ENCODE data around the gene CCDC170. TPM values are rescaled to one million over a fixed set of nuclear protein-coding genes. Genes with fewer than 3 reads are reported as not detected.

The CCDC170 gene
- total and polyA plus RNA-seq, 5 experiments from 2014 or later = 0.09 TPM; not detected in 4

DNA sequence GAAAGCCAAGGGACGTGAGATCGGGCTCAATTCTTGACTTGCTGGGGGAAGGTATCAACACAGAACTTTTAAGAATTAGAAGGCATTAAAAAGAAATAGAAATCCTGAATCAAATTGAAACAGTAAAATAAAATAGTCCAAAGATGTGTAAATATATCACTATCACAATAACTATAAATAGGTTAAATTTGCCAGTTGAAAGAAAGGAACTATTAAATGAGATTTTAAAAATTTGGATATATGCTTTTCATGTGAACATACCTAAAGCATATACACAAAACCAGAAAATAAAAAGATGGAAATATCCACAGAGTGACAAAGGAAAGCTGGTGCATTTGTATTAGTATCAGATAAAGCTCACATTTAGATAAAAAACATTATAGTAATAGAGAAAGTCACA lies 161.3 kb downstream of the CCDC170 start:
- ATAC-seq (no peak), DNase-seq (no peak)
- Mint-ChIP-seq H3K4me3 (no peak overlapping the region), H3K9me3 (peaks cover 3 to 29% (median 13%) of the 10 kb centered on the region in 9 donors), H3K27me3 (peaks cover 3 to 20% (median 7%) of the 10 kb centered on the region in 5 donors), H3K27ac (no peak overlapping the region), H3K36me3 (peaks cover 0 to 16% (median 0%) of the 10 kb centered on the region in 3 donors), H3K4me1 (no peaks in the 10 kb centered on the region)
- POLR2A ChIA-PET = no interaction called here

DNA sequence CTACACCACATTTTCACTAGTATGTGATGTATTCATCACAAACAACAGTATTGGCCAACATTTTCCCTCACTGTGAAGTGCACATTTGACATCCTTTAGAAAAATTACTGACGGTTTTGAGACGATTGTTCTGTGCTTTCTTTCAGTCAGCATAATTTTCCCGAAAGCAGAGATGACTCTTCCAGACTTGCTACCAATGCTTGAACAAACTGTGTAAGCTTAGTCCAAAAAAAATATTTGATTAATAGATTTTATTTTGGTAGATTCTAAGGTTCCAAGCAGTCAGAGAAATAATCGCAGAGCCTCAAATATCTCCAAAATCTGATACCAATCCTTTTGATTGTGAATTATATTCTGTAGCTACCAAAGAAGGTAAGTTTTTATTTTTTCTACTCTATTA lies 162.6 kb downstream of the CCDC170 start:
- POLR2A ChIA-PET = no interaction called here
- Mint-ChIP-seq H3K4me3 (no peak overlapping the region), H3K27ac (no peak overlapping the region), H3K27me3 (peaks cover 2 to 14% (median 4%) of the 10 kb centered on the region in 5 donors), H3K4me1 (no peaks in the 10 kb centered on the region), H3K9me3 (peaks cover 3 to 29% (median 13%) of the 10 kb centered on the region in 9 donors), H3K36me3 (peaks cover 0 to 16% (median 0%) of the 10 kb centered on the region in 3 donors)
- no peak for DNase-seq
- no peak for ATAC-seq

DNA sequence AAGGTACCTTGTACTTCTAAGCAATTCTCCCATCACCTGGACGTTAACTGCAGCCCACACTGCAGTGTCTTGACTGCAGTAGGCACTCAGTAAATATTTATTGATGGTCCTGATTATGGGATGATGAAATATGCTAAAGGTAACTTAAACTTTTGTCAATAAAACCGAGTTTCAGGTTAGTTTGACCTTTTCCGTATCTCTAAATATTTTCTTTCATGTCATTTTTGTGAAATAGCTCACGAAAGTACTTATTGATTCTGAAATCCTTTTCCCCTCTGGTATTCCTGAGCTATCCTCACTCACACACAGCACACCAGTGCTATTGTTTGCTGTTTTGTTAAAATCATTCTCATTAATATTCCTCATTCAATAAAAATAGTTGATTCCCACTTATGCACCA lies 164.3 kb downstream of the CCDC170 start:
- Mint-ChIP-seq H3K27ac (peak overlapping the region in 1 of 10 donors; percentile 35), H3K4me1 (no peaks in the 10 kb centered on the region), H3K9me3 (peaks cover 3 to 29% (median 13%) of the 10 kb centered on the region in 9 donors), H3K4me3 (no peak overlapping the region), H3K36me3 (peaks cover 0 to 16% (median 0%) of the 10 kb centered on the region in 3 donors), H3K27me3 (peaks cover 0 to 8% (median 6%) of the 10 kb centered on the region in 5 donors)
- DNase-seq = no peak
- no peak for ATAC-seq
- POLR2A ChIA-PET = no interaction called here

DNA sequence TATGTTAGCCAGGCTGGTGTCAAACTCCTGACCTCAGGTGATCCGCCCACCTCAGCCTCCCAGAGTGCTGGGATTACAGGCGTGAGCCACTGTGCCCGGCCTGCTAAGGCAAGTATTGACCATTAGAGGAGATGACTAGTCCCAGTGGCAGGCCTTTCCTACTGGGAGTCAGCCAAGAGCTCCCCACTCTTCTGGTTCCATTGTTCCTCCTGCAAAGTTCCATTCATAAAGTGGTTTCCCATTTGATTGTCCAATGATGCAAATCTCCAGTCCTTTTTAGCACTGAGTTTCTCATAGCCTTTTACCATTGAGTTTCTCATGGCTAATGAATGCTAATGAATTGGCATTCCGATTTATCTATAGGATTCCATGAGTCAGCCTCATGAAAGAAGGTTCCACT lies 165.4 kb downstream of the CCDC170 start:
- no peak overlapping the region for H3K27ac Mint-ChIP-seq
- H3K9me3 Mint-ChIP-seq = peaks cover 3 to 27% (median 11%) of the 10 kb centered on the region in 9 donors
- H3K27me3 Mint-ChIP-seq = peaks cover 0 to 11% (median 6%) of the 10 kb centered on the region in 5 donors
- POLR2A ChIA-PET = no interaction called here
- peaks cover 0 to 14% (median 0%) of the 10 kb centered on the region in 3 donors for H3K36me3 Mint-ChIP-seq
- H3K4me3 Mint-ChIP-seq = no peak overlapping the region
- ATAC-seq (no peak), DNase-seq (no peak)
- H3K4me1 Mint-ChIP-seq = no peaks in the 10 kb centered on the region

DNA sequence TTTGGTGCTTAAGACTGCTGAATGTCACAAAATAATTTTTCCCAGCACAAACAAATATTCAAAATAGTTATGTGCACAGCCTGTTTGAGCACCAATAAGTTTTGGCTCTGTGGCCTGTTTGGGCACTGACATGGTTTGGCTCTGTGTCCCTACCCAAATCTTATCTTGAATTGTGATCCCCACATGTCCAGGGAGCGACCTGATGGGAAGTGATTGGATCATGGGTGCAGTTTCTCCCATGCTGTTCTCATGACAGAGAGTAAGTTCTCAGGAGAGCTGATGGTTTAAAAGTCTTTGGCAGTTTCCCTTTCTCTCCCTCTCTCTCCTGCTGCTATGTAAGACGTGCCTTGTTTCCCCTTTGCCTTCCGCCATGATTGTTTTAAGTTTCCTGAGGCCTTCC lies 167.7 kb downstream of the CCDC170 start:
- Mint-ChIP-seq H3K9me3 (peaks cover 0 to 4% (median 0%) of the 10 kb centered on the region in 9 donors), H3K27me3 (peaks cover 0 to 10% (median 2%) of the 10 kb centered on the region in 5 donors), H3K36me3 (no peaks in the 10 kb centered on the region), H3K4me3 (no peak overlapping the region), H3K27ac (no peak overlapping the region), H3K4me1 (no peaks in the 10 kb centered on the region)
- POLR2A ChIA-PET = no interaction called here
- no peak for ATAC-seq
- no peak for DNase-seq

DNA sequence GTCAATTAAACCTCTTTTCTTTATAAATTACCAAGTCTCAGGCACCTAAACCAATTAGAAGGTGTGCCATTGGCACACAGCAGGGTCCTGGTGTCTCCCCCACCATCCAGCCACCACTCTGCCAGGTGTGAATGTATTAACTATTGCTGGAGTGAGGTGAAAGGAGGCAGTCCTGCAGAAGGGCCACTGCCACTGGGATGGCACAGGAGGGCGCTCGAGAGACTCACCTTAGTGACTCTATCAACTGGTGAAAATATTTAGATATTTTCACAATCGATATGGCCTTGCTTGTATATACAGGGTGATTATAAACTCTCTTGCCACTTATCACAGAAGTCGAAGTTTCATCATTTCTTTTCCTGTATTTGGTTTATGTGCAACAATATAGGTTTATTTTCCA lies 168.1 kb downstream of the CCDC170 start:
- POLR2A ChIA-PET = no interaction called here
- no peaks in the 10 kb centered on the region for H3K9me3 Mint-ChIP-seq
- no peak for ATAC-seq

DNA sequence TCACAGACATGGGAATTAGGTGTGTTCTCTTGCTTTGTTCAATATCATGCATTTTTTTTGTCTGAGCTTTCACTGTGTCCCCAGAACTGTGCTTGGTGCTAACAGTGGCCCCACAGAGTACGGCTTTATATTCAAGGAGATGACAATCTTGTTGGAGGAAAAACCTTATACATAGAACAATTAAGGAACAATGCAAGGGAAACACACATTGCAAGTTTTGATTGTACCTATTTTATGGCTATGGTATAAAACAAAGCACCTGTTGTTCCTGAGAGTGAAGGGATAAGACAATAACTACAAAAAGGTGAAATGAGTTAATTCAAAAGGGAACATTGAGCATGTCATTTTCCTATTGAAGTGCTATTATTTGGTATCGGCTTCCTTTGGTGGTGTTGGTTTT lies 169.7 kb downstream of the CCDC170 start:
- H3K36me3 Mint-ChIP-seq = no peaks in the 10 kb centered on the region
- no peak for DNase-seq

More for the DNA sequence above, 168.1 kb downstream of the CCDC170 start:
- peaks cover 0 to 10% (median 2%) of the 10 kb centered on the region in 5 donors for H3K27me3 Mint-ChIP-seq
- H3K36me3 Mint-ChIP-seq = no peaks in the 10 kb centered on the region
- no peak overlapping the region for H3K4me3 Mint-ChIP-seq
- DNase-seq = no peak
- no peaks in the 10 kb centered on the region for H3K4me1 Mint-ChIP-seq
- no peak overlapping the region for H3K27ac Mint-ChIP-seq

DNA sequence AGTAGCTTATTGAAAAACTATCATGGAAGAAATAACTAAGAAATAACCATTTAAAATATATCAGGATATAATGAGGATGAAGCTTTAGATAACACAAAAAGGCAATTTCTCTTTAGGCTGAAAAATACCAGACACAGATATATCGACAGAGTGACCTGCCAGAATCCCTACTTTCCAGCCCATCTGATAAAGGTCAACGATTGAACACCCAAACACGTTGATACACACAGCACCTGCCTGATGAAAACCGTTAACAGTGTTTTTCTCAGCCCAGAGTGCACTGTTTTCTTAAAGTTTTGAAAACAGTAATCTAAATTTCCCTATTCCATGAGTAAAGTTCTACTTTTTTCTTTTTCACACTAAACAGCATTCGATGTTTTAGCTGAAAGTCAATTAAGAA lies 170.6 kb downstream of the CCDC170 start:
- POLR2A ChIA-PET = no interaction called here
- H3K27me3 Mint-ChIP-seq = peaks cover 0 to 22% (median 6%) of the 10 kb centered on the region in 5 donors
- no peak for ATAC-seq
- no peaks in the 10 kb centered on the region for H3K36me3 Mint-ChIP-seq
- H3K9me3 Mint-ChIP-seq = no peaks in the 10 kb centered on the region
- H3K27ac Mint-ChIP-seq = no peak overlapping the region
- no peak for DNase-seq
- no peak overlapping the region for H3K4me3 Mint-ChIP-seq
- no peaks in the 10 kb centered on the region for H3K4me1 Mint-ChIP-seq

More for the DNA sequence above, 169.7 kb downstream of the CCDC170 start:
- POLR2A ChIA-PET = no interaction called here
- Mint-ChIP-seq H3K9me3 (no peaks in the 10 kb centered on the region), H3K4me3 (no peak overlapping the region), H3K27me3 (peaks cover 0 to 18% (median 4%) of the 10 kb centered on the region in 5 donors), H3K4me1 (no peaks in the 10 kb centered on the region), H3K27ac (no peak overlapping the region)
- ATAC-seq = no peak

DNA sequence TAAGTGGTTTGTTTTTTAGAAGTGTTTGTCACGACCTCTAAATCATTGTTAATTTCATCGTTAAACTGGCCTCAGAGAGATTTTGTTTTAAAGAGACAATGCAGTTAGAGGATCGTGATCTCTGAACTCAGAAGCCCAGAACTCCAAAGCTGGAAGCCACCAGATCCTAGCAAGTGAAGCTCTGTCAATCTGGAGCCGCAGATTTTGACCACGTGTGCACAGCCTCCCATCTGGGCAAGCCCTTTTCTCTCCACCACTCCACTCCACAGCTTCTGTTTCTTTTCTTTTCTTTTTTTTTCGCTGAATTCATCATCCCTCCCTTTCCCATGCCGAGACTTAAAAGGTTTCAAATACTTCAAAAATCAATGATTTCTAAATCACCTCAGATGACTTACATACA lies 171.5 kb downstream of the CCDC170 start:
- H3K36me3 Mint-ChIP-seq = no peaks in the 10 kb centered on the region
- no peaks in the 10 kb centered on the region for H3K9me3 Mint-ChIP-seq
- DNase-seq (no peak), ATAC-seq (no peak)
- POLR2A ChIA-PET = no interaction called here
- no peaks in the 10 kb centered on the region for H3K4me1 Mint-ChIP-seq
- peaks cover 0 to 19% (median 8%) of the 10 kb centered on the region in 5 donors for H3K27me3 Mint-ChIP-seq
- no peak overlapping the region for H3K27ac Mint-ChIP-seq
- no peak overlapping the region for H3K4me3 Mint-ChIP-seq

DNA sequence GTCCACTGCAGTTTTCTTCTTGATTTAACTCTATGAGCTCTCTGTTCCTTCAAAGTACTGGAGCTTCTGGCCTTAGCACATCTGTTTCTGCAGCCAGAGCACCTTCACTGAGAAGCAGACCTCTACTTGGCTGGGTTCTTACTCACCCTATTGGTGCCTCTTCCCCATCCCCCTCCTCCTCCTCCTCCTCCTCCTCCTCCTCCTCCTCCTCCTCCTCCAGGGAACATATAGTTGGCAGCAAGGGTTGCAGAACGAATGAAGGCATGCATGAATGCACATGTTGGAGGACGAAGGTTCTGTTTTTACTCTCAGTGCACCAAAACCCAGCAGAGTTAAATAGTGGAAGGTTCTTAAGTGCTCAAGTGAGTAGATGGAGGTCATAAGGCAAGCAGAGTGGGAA lies 172.7 kb downstream of the CCDC170 start:
- peaks cover 0 to 23% (median 8%) of the 10 kb centered on the region in 5 donors for H3K27me3 Mint-ChIP-seq
- H3K9me3 Mint-ChIP-seq = no peaks in the 10 kb centered on the region
- DNase-seq = no peak
- POLR2A ChIA-PET = no interaction called here
- H3K27ac Mint-ChIP-seq = no peak overlapping the region
- no peak overlapping the region for H3K4me3 Mint-ChIP-seq
- no peaks in the 10 kb centered on the region for H3K4me1 Mint-ChIP-seq
- no peak for ATAC-seq
- no peaks in the 10 kb centered on the region for H3K36me3 Mint-ChIP-seq

DNA sequence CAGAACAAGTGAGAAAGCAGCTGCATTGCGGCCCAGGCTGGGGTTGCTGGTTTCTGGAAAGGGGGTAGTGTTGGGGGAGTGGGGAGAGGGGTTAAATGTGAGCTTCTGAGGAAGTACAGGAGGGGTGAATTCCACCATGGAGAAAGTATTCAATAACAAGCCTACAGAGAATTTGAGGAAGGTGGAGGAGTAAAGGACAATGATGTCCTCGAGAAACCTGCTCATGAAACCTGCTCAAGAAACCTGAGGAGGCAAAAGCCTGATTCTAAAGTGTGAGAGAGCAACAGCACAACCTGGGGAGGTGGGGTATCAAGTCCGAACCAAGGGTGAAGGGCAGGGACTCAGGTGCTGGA lies 175.4 kb downstream of the CCDC170 start:
- POLR2A ChIA-PET = no interaction called here
- H3K4me1 Mint-ChIP-seq = no peaks in the 10 kb centered on the region
- DNase-seq (no peak), ATAC-seq (no peak)
- H3K9me3 Mint-ChIP-seq = no peaks in the 10 kb centered on the region
- H3K27ac Mint-ChIP-seq = no peak overlapping the region
- no peak overlapping the region for H3K4me3 Mint-ChIP-seq
- H3K27me3 Mint-ChIP-seq = peaks cover 0 to 20% (median 3%) of the 10 kb centered on the region in 5 donors
- H3K36me3 Mint-ChIP-seq = no peaks in the 10 kb centered on the region

DNA sequence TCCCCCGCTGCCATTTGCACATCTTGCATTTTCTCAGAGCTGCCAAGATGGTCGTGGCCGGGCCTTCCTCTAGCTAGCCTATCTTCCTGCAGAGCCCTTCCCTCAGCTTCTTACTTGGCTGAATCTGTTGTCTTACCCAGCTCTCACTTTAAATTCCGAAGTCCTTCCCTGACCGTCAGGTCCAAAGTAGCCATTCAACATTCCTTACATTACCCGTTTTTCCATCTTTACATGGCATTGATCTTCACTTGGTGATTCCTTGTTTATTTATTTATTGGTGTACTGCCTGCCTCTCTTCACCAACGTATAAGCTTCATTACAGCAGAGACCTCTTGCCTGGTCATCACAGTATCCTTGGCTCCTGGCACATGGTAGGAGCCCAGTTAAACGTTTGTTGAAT lies 176.3 kb downstream of the CCDC170 start:
- Mint-ChIP-seq H3K9me3 (no peaks in the 10 kb centered on the region), H3K27me3 (peaks cover 0 to 20% (median 3%) of the 10 kb centered on the region in 5 donors), H3K4me1 (no peaks in the 10 kb centered on the region), H3K4me3 (no peak overlapping the region), H3K27ac (no peak overlapping the region), H3K36me3 (no peaks in the 10 kb centered on the region)
- no peak for DNase-seq
- POLR2A ChIA-PET = no interaction called here
- no peak for ATAC-seq
